ENCODE data around the gene EXD3. TPM values are rescaled to one million over a fixed set of nuclear protein-coding genes. Genes with fewer than 3 reads are reported as not detected.

EXD3 gene
- total and polyA plus RNA-seq, 2 of the 13 experiments (the other 11 are each of a cell fraction or from before 2014, with no cell fraction given): 2.7 to 4.8 TPM

GRCh38 chr9:137459601-137460362 is 36.8 kb upstream of the EXD3 start (continued):
- no peak for TF ChIP-seq MZF1 (CRISPR knock-in tag; IDR thresholded peaks at IDR 0.05; ENCODE audit: borderline replicate concordance)
- no peak for TF ChIP-seq NCOA5 (CRISPR knock-in tag; IDR thresholded peaks at IDR 0.05)
- TF ChIP-seq CCDC6 (CRISPR knock-in tag; IDR thresholded peaks at IDR 0.05): no peak
- no peak for TF ChIP-seq SMAD1 (CRISPR knock-in tag; IDR thresholded peaks at IDR 0.05; ENCODE audit: borderline replicate concordance, low read depth)
- TF ChIP-seq CREB1 (IDR thresholded peaks at IDR 0.05): no peak
- no peak for TF ChIP-seq CREB1 (CRISPR knock-in tag; IDR thresholded peaks at IDR 0.05)
- no peak for TF ChIP-seq ZNF18 (CRISPR knock-in tag; IDR thresholded peaks at IDR 0.05; ENCODE audit: insufficient replicate concordance)
- TF ChIP-seq ZNF264 (CRISPR knock-in tag; IDR thresholded peaks at IDR 0.05): no peak
- TF ChIP-seq NCOR1 (IDR thresholded peaks at IDR 0.05; ENCODE audit: borderline replicate concordance, low read length): no peak
- no peak for TF ChIP-seq RFXANK (CRISPR knock-in tag; IDR thresholded peaks at IDR 0.05)
- TF ChIP-seq ZNF335 (CRISPR knock-in tag; IDR thresholded peaks at IDR 0.05): peak; percentile 98
- TF ChIP-seq ZNF75D (CRISPR knock-in tag; IDR thresholded peaks at IDR 0.05; ENCODE audit: borderline replicate concordance): no peak
- TF ChIP-seq CEBPG (CRISPR knock-in tag; IDR thresholded peaks at IDR 0.05): no peak
- no peak for TF ChIP-seq ZNF318 (CRISPR knock-in tag; IDR thresholded peaks at IDR 0.05)
- no peak for TF ChIP-seq MYC (CRISPR knock-in tag; IDR thresholded peaks at IDR 0.05; ENCODE audit: borderline replicate concordance)
- no peak for TF ChIP-seq TCF12 (IDR thresholded peaks at IDR 0.05)
- TF ChIP-seq TCF12 (CRISPR knock-in tag; IDR thresholded peaks at IDR 0.05): 0 out of 2 replicates have a peak, but pooled peaks have one; percentile 35
- no peak for TF ChIP-seq ZBTB49 (CRISPR knock-in tag; IDR thresholded peaks at IDR 0.05; ENCODE audit: borderline replicate concordance)
- no peak for TF ChIP-seq ZNF17 (CRISPR knock-in tag; IDR thresholded peaks at IDR 0.05)
